Trophoblast cell (in vitro differentiated cells and primary cell): ENCODE data around the gene PLEK.

Experiments
- DNase-seq, 2 donors: peaks; one replicate each; pipeline ENCODE4 v3.0.0-alpha.2; 2016
- H2AFZ ChIP-seq: 2 replicates; pipeline ENCODE4 v1.6.1; 2013; ENCODE audit warnings: low read length, moderate library complexity, mild to moderate bottlenecking; ENCODE audit not compliant: insufficient read depth, poor library complexity
- H2AK5ac ChIP-seq: 2 replicates; pipeline ENCODE4 v1.6.1; 2013; ENCODE audit warnings: mild to moderate bottlenecking, low read length
- H2BK120ac ChIP-seq: 2 replicates; pipeline ENCODE4 v1.6.1; 2013; ENCODE audit warnings: low read length, mild to moderate bottlenecking, moderate library complexity; ENCODE audit not compliant: insufficient read depth, poor library complexity
- H2BK12ac ChIP-seq: 2 replicates; pipeline ENCODE4 v1.6.1; 2013; ENCODE audit warnings: mild to moderate bottlenecking, low read length, moderate library complexity
- H2BK5ac ChIP-seq: 2 replicates; pipeline ENCODE4 v1.6.1; 2013; ENCODE audit warnings: low read length, low read depth, moderate library complexity, mild to moderate bottlenecking; ENCODE audit not compliant: poor library complexity
- H3K14ac ChIP-seq: 2 replicates; pipeline ENCODE4 v1.6.1; 2013; ENCODE audit warnings: mild to moderate bottlenecking, low read length
- H3K18ac ChIP-seq: 2 replicates; pipeline ENCODE4 v1.6.1; 2013; ENCODE audit warnings: mild to moderate bottlenecking, low read length
- H3K23ac ChIP-seq: 2 replicates; pipeline ENCODE4 v1.6.1; 2013; ENCODE audit warnings: low read length
- H3K27ac ChIP-seq: 2 replicates; pipeline ENCODE4 v1.5.1; 2013; ENCODE audit warnings: low read depth, mild to moderate bottlenecking, inconsistent platforms, low read length, moderate library complexity
- H3K27me3 ChIP-seq: 2 replicates; pipeline ENCODE4 v1.6.1; 2013; ENCODE audit warnings: inconsistent platforms, mild to moderate bottlenecking, low read length, moderate library complexity; ENCODE audit not compliant: insufficient read depth
- H3K36me3 ChIP-seq, 2 experiments: 1 replicate in 1 of 2; 2 replicates in 1 of 2; pipeline ENCODE4 v1.6.1; 2013; ENCODE audit warnings: low read length in 2 of 2, mild to moderate bottlenecking in 2 of 2, moderate library complexity in 1 of 2; ENCODE audit not compliant: insufficient read depth in 2 of 2, control insufficient read depth in 1 of 2
- H3K4ac ChIP-seq: 2 replicates; pipeline ENCODE4 v1.6.1; 2013; ENCODE audit warnings: low read depth, mild to moderate bottlenecking, low read length, moderate library complexity
- H3K4me1 ChIP-seq, 2 experiments: 1 replicate in 1 of 2; 2 replicates in 1 of 2; pipeline ENCODE4 v1.6.1; 2013; ENCODE audit warnings: low read length in 2 of 2, mild to moderate bottlenecking in 2 of 2, moderate library complexity in 1 of 2; ENCODE audit not compliant: insufficient read depth in 2 of 2, control insufficient read depth in 1 of 2
- H3K4me2 ChIP-seq: 2 replicates; pipeline ENCODE4 v1.6.1; 2013; ENCODE audit warnings: inconsistent platforms, mild to moderate bottlenecking, low read length, moderate library complexity
- H3K4me3 ChIP-seq: 2 replicates; pipeline ENCODE4 v1.5.1; 2013; ENCODE audit warnings: mild to moderate bottlenecking, low read depth, low read length, inconsistent platforms
- H3K79me1 ChIP-seq: one replicate; pipeline ENCODE4 v1.6.1; 2013; ENCODE audit warnings: low read length
- H3K79me2 ChIP-seq: 2 replicates; pipeline ENCODE4 v1.6.1; 2013; ENCODE audit warnings: low read length, mild to moderate bottlenecking; ENCODE audit not compliant: control insufficient read depth, insufficient read depth, poor library complexity
- H3K9ac ChIP-seq: 2 replicates; pipeline ENCODE4 v1.6.1; 2013; ENCODE audit warnings: mild to moderate bottlenecking, low read length
- H3K9me3 ChIP-seq: 2 replicates; pipeline ENCODE4 v1.6.1; 2013; ENCODE audit warnings: low read depth, mild to moderate bottlenecking, control low read depth, inconsistent platforms, low read length; ENCODE audit not compliant: insufficient read depth
- H4K12ac ChIP-seq: 2 replicates; pipeline ENCODE4 v1.6.1; 2013; ENCODE audit warnings: low read depth, mild to moderate bottlenecking, low read length, moderate library complexity
- H4K8ac ChIP-seq: 2 replicates; pipeline ENCODE4 v1.6.1; 2013; ENCODE audit warnings: low read depth, mild to moderate bottlenecking, low read length, moderate library complexity
- H4K91ac ChIP-seq: one replicate; pipeline ENCODE4 v1.6.1; 2013; ENCODE audit warnings: low read depth, mild to moderate bottlenecking, low read length, moderate library complexity
- WGBS: extraction: QIAGEN DNeasy Blood & Tissue Kit; methylation state at CpG from one replicate; pipeline ENCODE4 v1.1.7; 2013; ENCODE audit warnings: missing lambda C conversion rate; ENCODE audit not compliant: insufficient read length, insufficient coverage; ENCODE audit errors: extremely low coverage; 5-methylcytosine and 5-hydroxymethylcytosine counted together

Gene PLEK

DNA sequence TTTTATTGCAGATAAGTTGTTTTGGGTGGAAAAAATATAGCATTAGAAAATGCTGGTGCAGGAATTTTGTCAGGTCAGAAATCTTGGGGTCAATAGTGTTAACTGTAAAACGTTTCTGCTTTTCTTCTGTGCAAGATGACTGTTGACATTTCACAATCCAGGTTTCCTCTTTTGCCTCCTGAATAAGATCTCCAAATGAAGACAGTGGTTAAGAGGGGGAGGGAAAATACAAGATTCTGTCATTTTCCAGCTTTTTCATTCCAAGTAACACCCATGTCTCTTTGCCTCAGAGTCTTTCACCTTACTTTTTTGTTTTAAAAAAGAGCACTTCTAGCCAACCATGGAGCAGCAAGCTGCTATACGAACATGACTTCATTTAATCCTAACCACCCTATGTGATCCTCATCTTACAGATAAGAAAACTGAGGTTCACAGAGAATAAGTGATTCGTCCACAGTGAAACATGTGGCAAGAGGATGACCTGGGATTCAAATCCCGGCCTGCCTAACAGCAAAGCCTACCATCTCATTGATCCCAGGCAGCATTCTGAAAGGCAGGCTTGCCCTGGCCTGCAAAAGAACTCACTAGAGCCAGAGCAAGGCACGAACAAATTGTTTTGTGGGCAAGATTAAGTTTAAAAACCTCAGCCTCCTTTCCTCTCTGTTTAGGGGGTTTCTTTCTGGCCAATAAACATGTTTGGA, 3.0 kb downstream of the PLEK start:
- H3K79me2 ChIP-seq = no peaks in the 10 kb centered on the region
- H3K79me1 ChIP-seq = no peaks in the 10 kb centered on the region
- H3K4me2 ChIP-seq = no peak overlapping the region
- no peak overlapping the region for H3K4me3 ChIP-seq
- H2AFZ ChIP-seq = no peak overlapping the region
- peaks cover 0 to 3% of the 10 kb centered on the region in 2 experiments for H3K4me1 ChIP-seq
- H4K12ac ChIP-seq = no peak overlapping the region
- H2AK5ac ChIP-seq = no peak overlapping the region
- no peak overlapping the region for H3K4ac ChIP-seq
- H3K9ac ChIP-seq = no peak overlapping the region
- H3K27ac ChIP-seq = no peak overlapping the region
- no peak overlapping the region for H2BK5ac ChIP-seq
- H4K91ac ChIP-seq = no peak overlapping the region
- no CpG with 5 or more reads among the region's 5 CpGs for WGBS
- no peak overlapping the region for H4K8ac ChIP-seq
- no peak overlapping the region for H3K14ac ChIP-seq
- H2BK120ac ChIP-seq = no peak overlapping the region
- H3K23ac ChIP-seq = no peak overlapping the region
- DNase-seq = no peak
- no peak overlapping the region for H3K18ac ChIP-seq
- H3K9me3 ChIP-seq = no peaks in the 10 kb centered on the region
- no peaks in the 10 kb centered on the region for H3K27me3 ChIP-seq
- no peak overlapping the region for H2BK12ac ChIP-seq
- no peaks in the 10 kb centered on the region for H3K36me3 ChIP-seq

DNA sequence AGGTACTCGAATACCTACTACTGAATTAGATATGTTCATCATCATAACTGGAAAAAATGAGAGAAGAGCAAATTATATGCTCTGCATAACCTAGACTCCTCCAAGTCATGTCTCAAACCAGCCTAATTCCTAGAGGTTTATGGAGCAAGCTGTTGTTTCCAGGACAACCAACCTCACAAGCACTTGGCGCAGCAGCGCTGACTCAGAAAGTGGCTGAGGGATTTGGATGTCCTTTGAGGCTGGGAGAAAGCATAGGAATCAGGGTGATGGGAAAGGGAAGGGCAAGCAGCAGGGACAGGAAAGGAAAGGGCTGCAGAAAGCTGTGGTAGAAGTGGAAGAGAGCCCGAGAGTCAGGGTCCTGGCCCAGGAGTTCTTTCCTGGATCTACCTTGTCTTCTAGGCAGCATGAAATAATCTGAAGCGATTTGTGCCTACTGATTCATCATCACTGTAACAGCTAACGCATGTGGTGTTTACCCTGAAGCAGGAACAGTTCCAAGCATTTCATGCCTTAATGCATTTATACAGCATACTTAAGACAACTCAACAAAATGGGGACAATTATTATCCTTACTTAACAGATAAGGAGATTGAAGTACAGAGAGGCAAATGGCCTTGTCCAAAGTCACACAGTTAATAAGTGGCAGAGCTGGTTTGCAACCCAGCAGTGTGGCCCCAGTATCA, 3.7 kb downstream of the PLEK start:
- WGBS = no CpG with 5 or more reads among the region's 6 CpGs
- no peak overlapping the region for H3K27ac ChIP-seq
- H3K4me3 ChIP-seq = no peak overlapping the region
- H2BK12ac ChIP-seq = no peak overlapping the region
- peaks cover 0 to 3% of the 10 kb centered on the region in 2 experiments for H3K4me1 ChIP-seq
- H3K9me3 ChIP-seq = no peaks in the 10 kb centered on the region
- H3K27me3 ChIP-seq = no peaks in the 10 kb centered on the region
- H4K12ac ChIP-seq = no peak overlapping the region
- no peaks in the 10 kb centered on the region for H3K79me1 ChIP-seq
- no peak overlapping the region for H2AFZ ChIP-seq
- no peaks in the 10 kb centered on the region for H3K79me2 ChIP-seq
- no peak overlapping the region for H3K14ac ChIP-seq
- H3K9ac ChIP-seq = no peak overlapping the region
- H3K4ac ChIP-seq = no peak overlapping the region
- no peak overlapping the region for H3K4me2 ChIP-seq
- H2AK5ac ChIP-seq = no peak overlapping the region
- H3K18ac ChIP-seq = no peak overlapping the region
- no peak overlapping the region for H4K8ac ChIP-seq
- DNase-seq = peak in 1 of 2 donors; percentile 65
- no peak overlapping the region for H2BK120ac ChIP-seq
- no peak overlapping the region for H4K91ac ChIP-seq
- no peak overlapping the region for H2BK5ac ChIP-seq
- no peak overlapping the region for H3K23ac ChIP-seq
- H3K36me3 ChIP-seq = no peaks in the 10 kb centered on the region

GRCh38 chr2:68369337-68369734, 4.3 kb downstream of the PLEK start:
- H2BK12ac ChIP-seq = no peak overlapping the region
- no peaks in the 10 kb centered on the region for H3K9me3 ChIP-seq
- no peak overlapping the region for H3K9ac ChIP-seq
- no peak overlapping the region for H3K14ac ChIP-seq
- no peak overlapping the region for H4K91ac ChIP-seq
- no peak overlapping the region for H2AFZ ChIP-seq
- H4K8ac ChIP-seq = no peak overlapping the region
- H2BK120ac ChIP-seq = no peak overlapping the region
- no peak overlapping the region for H3K4me2 ChIP-seq
- H3K79me2 ChIP-seq = no peaks in the 10 kb centered on the region
- no peak overlapping the region for H3K27ac ChIP-seq
- no peak overlapping the region for H3K4me3 ChIP-seq
- no peaks in the 10 kb centered on the region for H3K36me3 ChIP-seq
- H3K4me1 ChIP-seq = peaks cover 0 to 3% of the 10 kb centered on the region in 2 experiments
- no peak overlapping the region for H2AK5ac ChIP-seq
- H4K12ac ChIP-seq = no peak overlapping the region
- no CpG with 5 or more reads among the region's 10 CpGs for WGBS
- no peak for DNase-seq
- H3K79me1 ChIP-seq = no peaks in the 10 kb centered on the region
- no peak overlapping the region for H3K4ac ChIP-seq
- H3K18ac ChIP-seq = no peak overlapping the region
- H3K23ac ChIP-seq = no peak overlapping the region
- H2BK5ac ChIP-seq = no peak overlapping the region
- H3K27me3 ChIP-seq = no peaks in the 10 kb centered on the region

- Histone ChIP-seq H3K27me3 (no peaks in the 10 kb centered on the region), H3K14ac (no peak overlapping the region), H3K23ac (no peak overlapping the region), H3K4me1 (no peaks in the 10 kb centered on the region), H3K4me2 (no peak overlapping the region), H2BK12ac (no peak overlapping the region), H2AK5ac (no peak overlapping the region), H3K9ac (no peak overlapping the region), H3K4me3 (no peak overlapping the region), H3K79me1 (no peaks in the 10 kb centered on the region), H3K18ac (no peak overlapping the region), H3K9me3 (no peaks in the 10 kb centered on the region), H2BK120ac (no peak overlapping the region), H4K91ac (no peak overlapping the region), H2AFZ (no peak overlapping the region), H2BK5ac (no peak overlapping the region), H3K79me2 (no peaks in the 10 kb centered on the region), H4K8ac (no peak overlapping the region), H3K4ac (no peak overlapping the region), H3K36me3 (no peaks in the 10 kb centered on the region), H4K12ac (no peak overlapping the region), H3K27ac (no peak overlapping the region)
- WGBS = no CpG with 5 or more reads among the region's 1 CpG
- DNase-seq = no peak
Observed at GRCh38 chr2:68371138-68371537, 6.1 kb downstream of the PLEK start.
